ENCODE data around the gene TMOD2.

The TMOD2 gene

GRCh38 chr15:51766341-51766740 lies 14.9 kb downstream of the TMOD2 start:
- H3K4me3 ChIP-seq (replicated peaks; ENCODE audit: low read depth, low read length), result no peak overlapping the region
- TF ChIP-seq CTCF (IDR thresholded peaks at IDR 0.05; ENCODE audit: insufficient read depth, low read length, poor library complexity, severe bottlenecking), result no peak
- H3K27me3 ChIP-seq (replicated peaks; ENCODE audit: control insufficient read depth, insufficient read depth, low read length), result no peaks in the 10 kb centered on the region
- peaks cover 2% of the 10 kb centered on the region for H3K36me3 ChIP-seq (ENCODE audit: control insufficient read depth, insufficient read depth, low read length)
- DNase-seq (ENCODE audit: extremely low read depth, insufficient read length), result no peak

GRCh38 chr15:51768018-51768417 lies 16.6 kb downstream of the TMOD2 start:
- DNase-seq (ENCODE audit: extremely low read depth, insufficient read length), result no peak
- no peak overlapping the region for H3K4me3 ChIP-seq (replicated peaks; ENCODE audit: low read depth, low read length)
- H3K36me3 ChIP-seq (ENCODE audit: control insufficient read depth, insufficient read depth, low read length), result peaks cover 2% of the 10 kb centered on the region
- H3K27me3 ChIP-seq (replicated peaks; ENCODE audit: control insufficient read depth, insufficient read depth, low read length), result no peaks in the 10 kb centered on the region
- TF ChIP-seq CTCF (IDR thresholded peaks at IDR 0.05; ENCODE audit: insufficient read depth, low read length, poor library complexity, severe bottlenecking), result no peak

DNA sequence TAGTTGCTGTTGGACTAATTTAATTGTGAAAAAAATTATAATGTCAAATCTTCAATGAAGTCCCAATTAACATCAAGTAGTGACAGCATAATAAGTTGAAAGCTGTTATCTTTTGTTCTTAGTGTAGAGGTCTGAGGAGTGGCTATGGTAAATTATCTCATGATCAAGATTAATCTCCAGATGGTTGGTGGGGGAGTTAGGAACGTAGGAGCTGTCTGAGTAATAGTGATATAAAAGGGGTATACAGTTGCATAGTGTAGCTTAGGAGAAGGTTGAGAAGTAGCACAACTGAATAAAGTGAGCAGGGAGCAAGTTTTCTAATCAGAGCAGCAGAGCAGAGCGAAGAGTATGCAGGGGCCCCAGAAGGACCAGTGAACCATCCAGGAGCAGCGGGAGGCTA lies 19.5 kb downstream of the TMOD2 start:
- no peak for TF ChIP-seq CTCF (IDR thresholded peaks at IDR 0.05; ENCODE audit: insufficient read depth, low read length, poor library complexity, severe bottlenecking)
- H3K36me3 ChIP-seq (ENCODE audit: control insufficient read depth, insufficient read depth, low read length), result peaks cover 2% of the 10 kb centered on the region
- H3K4me3 ChIP-seq (replicated peaks; ENCODE audit: low read depth, low read length), result no peak overlapping the region
- DNase-seq (ENCODE audit: extremely low read depth, insufficient read length), result no peak
- no peaks in the 10 kb centered on the region for H3K27me3 ChIP-seq (replicated peaks; ENCODE audit: control insufficient read depth, insufficient read depth, low read length)

- Histone ChIP-seq H3K27me3 (replicated peaks; ENCODE audit: control insufficient read depth, insufficient read depth, low read length) (no peaks in the 10 kb centered on the region), H3K36me3 (ENCODE audit: control insufficient read depth, insufficient read depth, low read length) (peaks cover 2% of the 10 kb centered on the region), H3K4me3 (replicated peaks; ENCODE audit: low read depth, low read length) (no peak overlapping the region)
- DNase-seq (ENCODE audit: extremely low read depth, insufficient read length), result no peak
- TF ChIP-seq CTCF (IDR thresholded peaks at IDR 0.05; ENCODE audit: insufficient read depth, low read length, poor library complexity, severe bottlenecking), result no peak
Observed at GRCh38 chr15:51771773-51772172, 20.4 kb downstream of the TMOD2 start.

GRCh38 chr15:51774916-51775315 lies 23.5 kb downstream of the TMOD2 start:
- H3K4me3 ChIP-seq (replicated peaks; ENCODE audit: low read depth, low read length), result no peak overlapping the region
- no peak for DNase-seq (ENCODE audit: extremely low read depth, insufficient read length)
- H3K36me3 ChIP-seq (ENCODE audit: control insufficient read depth, insufficient read depth, low read length), result no peaks in the 10 kb centered on the region; the same call in none of the 2 replicates
- TF ChIP-seq CTCF (IDR thresholded peaks at IDR 0.05; ENCODE audit: insufficient read depth, low read length, poor library complexity, severe bottlenecking), result no peak
- H3K27me3 ChIP-seq (replicated peaks; ENCODE audit: control insufficient read depth, insufficient read depth, low read length), result no peaks in the 10 kb centered on the region

Data from GM06990 (cell line).